GM13976 (cell line): ENCODE results near the gene BZW1.

Source experiments
- DNase-seq: peaks from one replicate; pipeline ENCODE4 v3.0.0; 2012; ENCODE audit warnings: low spot score
- CTCF ChIP-seq: IDR thresholded peaks from 2 replicates; pipeline ENCODE4 v1.5.1; 2012; ENCODE audit warnings: borderline replicate concordance, mild to moderate bottlenecking; ENCODE audit not compliant: insufficient read depth; ENCODE audit errors: extremely low read depth, missing control alignments, control extremely low read depth
- in situ Hi-C: fragments of 300-500 bp; cut with MboI; formaldehyde crosslinking; loops from one replicate; pipeline ENCODE4 v1.12.0; 2022; ENCODE audit warnings: low sequenced_read_pairs, mixed read lengths, inconsistent platforms; ENCODE audit not compliant: unreplicated experiment

BZW1 gene

GRCh38 chr2:200856806-200857205, 45.1 kb downstream of the BZW1 start:
- no peak for DNase-seq
- in situ Hi-C loops = no loop called here
- no peak for TF ChIP-seq CTCF

- in situ Hi-C loops = no loop called here
- DNase-seq = no peak
- TF ChIP-seq CTCF = no peak
These were observed 48.5 kb downstream of the BZW1 start for GRCh38 chr2:200860092-200860795.

GRCh38 chr2:200861617-200862155, 50.0 kb downstream of the BZW1 start:
- no peak for DNase-seq
- in situ Hi-C loops = no loop called here
- no peak for TF ChIP-seq CTCF

- TF ChIP-seq CTCF = no peak
- in situ Hi-C loops = no loop called here
- DNase-seq = peak; percentile 48
These were observed 50.9 kb downstream of the BZW1 start for GRCh38 chr2:200862532-200863000.

- DNase-seq = no peak
- in situ Hi-C loops = no loop called here
- TF ChIP-seq CTCF = no peak
These were observed 52.1 kb downstream of the BZW1 start for GRCh38 chr2:200863782-200864175.

GRCh38 chr2:200864176-200865034, 52.7 kb downstream of the BZW1 start, which contains the start of gene CLK1:
Gene CLK1 (minus strand): TSS chr2:200864658. CDS start chr2:200861862, 2,796 bp downstream.
- TF ChIP-seq CTCF = no peak
- peak; percentile 96 for DNase-seq
- in situ Hi-C loops = no loop called here
